Astrocyte of the cerebellum (primary cell): ENCODE data around the gene TEX261.
A peak's percentile ranks its signal among the peaks of the same experiment; 100 is the strongest.

Experiments used
- DNase-seq: peaks from one replicate; pipeline ENCODE4 v3.0.0-alpha.2; 2011; ENCODE audit warnings: low read depth
- H3K4me3 ChIP-seq: 2 replicates; pipeline ENCODE4 v1.5.1; 2011; ENCODE audit warnings: mild to moderate bottlenecking, low read depth, low read length, moderate library complexity
- in situ Hi-C: cut with HindIII; loops from 2 replicates; pipeline ENCODE4 v1.10.0; 2017; ENCODE audit warnings: low sequenced_read_pairs
- TF ChIP-seq, protein P1 (sequence below): IDR thresholded peaks from 2 replicates; pipeline ENCODE4 v1.5.1; 2012; ENCODE audit warnings: low read length, low read depth, moderate library complexity, mild to moderate bottlenecking; ENCODE audit errors: missing control alignments

TEX261 gene

DNA sequence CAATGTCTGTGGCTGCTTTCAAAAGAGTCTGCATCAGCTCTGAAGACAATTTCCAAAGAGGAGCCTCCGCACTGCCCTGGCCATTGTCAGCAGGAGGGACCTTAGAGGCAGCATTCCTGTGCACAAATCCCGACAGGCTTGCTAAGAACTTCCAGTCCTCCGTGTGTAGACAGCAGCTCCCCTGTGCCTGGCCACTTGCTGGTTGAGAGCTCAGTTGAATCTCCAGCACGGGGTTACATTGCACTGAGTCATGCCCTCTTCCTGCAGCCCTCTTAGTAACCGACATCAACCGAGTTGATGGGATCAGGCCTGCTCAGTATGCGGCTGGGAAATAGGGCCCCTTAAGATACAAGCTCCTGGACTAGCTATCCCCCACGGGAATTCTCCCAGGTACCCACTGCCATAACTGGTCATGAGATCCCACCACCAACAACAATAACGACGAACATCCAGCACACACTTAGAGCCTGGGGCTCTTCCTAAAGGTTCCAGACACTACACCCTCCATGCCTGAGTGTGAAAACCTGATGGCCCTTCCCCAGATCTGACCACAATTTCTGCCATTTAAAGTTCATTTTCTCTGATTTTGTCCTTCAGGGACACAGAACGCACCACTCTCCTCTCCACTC is 47.0 kb downstream of the TEX261 start:
- H3K4me3 ChIP-seq: no peak overlapping the region
- TF ChIP-seq, protein P1, sequence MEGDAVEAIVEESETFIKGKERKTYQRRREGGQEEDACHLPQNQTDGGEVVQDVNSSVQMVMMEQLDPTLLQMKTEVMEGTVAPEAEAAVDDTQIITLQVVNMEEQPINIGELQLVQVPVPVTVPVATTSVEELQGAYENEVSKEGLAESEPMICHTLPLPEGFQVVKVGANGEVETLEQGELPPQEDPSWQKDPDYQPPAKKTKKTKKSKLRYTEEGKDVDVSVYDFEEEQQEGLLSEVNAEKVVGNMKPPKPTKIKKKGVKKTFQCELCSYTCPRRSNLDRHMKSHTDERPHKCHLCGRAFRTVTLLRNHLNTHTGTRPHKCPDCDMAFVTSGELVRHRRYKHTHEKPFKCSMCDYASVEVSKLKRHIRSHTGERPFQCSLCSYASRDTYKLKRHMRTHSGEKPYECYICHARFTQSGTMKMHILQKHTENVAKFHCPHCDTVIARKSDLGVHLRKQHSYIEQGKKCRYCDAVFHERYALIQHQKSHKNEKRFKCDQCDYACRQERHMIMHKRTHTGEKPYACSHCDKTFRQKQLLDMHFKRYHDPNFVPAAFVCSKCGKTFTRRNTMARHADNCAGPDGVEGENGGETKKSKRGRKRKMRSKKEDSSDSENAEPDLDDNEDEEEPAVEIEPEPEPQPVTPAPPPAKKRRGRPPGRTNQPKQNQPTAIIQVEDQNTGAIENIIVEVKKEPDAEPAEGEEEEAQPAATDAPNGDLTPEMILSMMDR: no peak
- no peak for DNase-seq
- in situ Hi-C loops: no loop called here

DNA sequence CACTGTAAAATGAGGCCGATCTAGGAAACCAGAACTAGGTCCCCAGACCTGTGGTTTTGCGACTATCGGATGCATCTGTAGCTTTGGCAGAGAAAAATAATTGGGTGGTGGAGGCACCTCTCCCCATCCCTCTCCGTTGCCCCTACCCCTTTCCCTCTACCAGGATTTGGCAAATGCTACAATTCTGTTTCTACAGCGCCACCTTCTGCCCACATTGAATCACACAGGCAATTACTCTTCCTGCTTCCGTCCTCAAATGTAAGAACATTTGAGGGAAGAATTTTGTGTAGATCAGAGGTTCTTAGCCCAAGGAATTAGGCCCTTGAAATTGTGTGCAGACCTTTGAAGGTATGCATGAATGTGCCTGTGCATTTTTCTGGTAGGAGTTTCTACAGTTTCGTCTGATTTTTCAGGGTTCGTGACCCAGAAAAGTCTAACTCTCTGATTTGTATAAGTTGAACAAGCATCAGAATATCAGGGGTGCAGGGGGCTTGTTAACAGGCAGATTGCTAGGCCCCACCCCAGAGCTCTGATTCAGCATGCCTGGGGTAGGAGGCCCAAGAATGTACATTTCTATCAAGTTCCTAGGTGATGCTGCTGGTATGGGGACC is 47.7 kb downstream of the TEX261 start:
- TF ChIP-seq, protein P1: peak; percentile 82
- no peak overlapping the region for H3K4me3 ChIP-seq
- DNase-seq: peak; percentile 44
- in situ Hi-C loops: no loop called here

DNA sequence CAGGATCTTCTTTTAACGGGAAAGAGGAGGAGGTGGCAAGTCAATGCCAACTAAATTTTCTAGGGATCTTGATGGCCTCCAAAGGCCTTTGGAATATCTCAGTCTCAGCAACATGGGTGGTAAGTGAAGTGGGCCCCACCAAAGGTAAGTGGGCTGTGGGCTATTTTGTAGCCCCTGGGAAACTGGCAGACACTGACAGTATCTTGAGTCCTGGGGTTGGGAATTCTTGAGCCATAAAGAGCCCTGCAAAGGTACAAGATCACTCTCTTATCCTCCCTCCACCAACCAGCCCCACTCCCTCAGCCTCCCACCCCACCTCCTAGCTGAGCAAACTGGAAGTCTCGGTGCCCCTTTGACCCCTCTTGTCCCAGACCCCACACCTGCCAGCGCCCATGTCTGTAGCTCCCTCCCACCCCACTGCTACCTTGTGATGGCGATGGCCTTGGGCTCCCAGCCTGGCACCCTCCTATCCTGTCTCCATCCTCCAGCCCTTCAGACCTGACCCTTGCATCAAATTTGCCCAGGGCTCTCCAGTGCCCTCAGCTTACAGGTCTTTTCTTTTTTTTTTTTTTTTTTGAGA is 50.5 kb downstream of the TEX261 start:
- no peak for DNase-seq
- in situ Hi-C loops: no loop called here
- TF ChIP-seq, protein P1: no peak
- H3K4me3 ChIP-seq: no peak overlapping the region

DNA sequence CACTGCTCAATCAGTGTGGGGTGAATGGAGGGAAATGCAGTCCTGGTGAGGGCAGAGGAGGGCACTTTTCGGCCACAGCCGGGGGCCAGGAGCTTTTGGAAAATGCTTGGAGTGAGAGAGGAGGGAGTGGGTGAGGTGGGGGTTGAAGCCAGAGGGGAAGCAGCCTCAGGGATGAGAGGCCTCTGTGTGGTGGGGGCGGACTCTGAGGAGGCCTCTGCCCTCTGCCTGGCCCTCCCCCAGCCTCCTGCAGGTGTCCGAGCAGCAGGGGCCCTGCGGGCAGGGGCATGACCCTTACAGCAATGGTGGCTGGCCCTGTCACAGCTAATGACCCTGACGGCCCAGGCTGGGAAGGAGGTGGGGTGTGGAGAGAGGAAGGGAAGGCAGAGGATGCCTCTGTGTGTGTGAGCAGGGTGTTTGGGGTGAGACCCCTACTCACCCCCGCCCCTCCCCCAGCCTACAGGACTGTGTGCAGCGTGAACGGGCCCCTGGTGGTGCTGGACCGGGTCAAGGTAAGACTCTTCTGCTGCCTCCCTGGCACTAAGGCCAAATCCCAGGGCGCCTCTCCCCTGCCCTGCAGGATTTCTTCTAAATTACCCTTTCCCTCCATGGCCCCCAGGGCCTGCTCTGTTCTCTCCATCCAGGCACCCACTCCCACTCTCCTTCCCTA is 51.3 kb downstream of the TEX261 start:
- DNase-seq: no peak
- in situ Hi-C loops: no loop called here
- no peak overlapping the region for H3K4me3 ChIP-seq
- TF ChIP-seq, protein P1: no peak

DNA sequence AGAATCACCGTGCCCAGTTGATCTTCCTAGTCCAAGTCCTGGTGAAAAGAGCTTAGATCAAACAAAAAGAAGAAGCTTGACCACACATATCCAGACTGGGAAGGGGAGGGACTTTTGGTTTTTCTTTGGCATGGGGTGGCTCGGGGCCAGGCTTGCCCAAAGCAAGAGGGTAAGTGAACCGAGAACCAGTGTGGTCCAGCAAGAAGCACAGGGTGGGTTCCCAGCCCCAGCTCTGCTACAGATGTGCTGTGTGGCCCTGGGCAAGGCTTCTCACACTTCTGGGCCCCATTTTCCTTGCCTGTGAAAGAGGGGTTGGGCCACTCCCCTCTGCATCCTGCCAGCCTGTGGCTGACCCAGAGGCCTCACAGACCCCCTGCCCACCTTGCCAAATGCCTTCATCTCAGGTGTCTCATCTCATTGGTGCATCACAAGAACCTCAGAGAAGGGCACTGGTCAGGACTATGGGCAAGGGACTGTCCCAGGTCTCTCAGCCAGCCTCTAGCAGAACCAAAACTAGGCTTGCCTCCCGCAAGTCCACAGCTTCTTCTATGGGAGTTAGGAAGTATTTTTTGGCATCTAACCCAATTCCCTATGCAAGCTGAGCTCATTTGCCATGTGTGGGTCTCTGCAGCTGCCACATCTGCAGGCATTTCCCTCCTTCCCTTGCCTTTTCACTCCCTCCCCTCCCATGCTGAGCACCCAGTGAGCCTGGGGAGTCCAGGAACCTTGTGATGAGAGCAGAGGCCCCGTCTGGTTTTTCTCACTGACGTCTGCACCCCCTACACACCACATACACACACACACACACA is 52.1 kb downstream of the TEX261 start:
- TF ChIP-seq, protein P1: no peak
- no peak overlapping the region for H3K4me3 ChIP-seq
- no peak for DNase-seq
- in situ Hi-C loops: no loop called here

DNA sequence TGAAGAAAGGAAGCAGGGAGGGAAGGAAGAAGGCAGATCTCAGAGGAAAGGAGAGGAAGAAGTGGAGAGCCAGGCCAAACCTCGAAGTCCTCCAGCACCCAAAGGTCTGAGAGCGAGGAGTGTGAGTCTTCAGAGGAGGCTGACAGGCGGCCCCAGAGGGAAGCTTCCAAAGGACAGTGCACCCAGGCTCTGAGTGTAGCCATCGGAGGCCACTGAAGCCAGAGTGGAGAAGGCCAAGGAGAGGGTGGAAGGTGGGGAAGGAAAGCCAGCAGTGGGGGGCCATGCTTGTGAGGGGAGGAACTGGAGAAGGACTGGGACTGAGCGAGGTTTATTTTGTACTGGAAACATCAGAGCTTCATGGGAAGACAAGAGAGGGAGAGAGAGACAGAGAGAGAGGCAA is 53.0 kb downstream of the TEX261 start:
- TF ChIP-seq, protein P1: no peak
- in situ Hi-C loops: no loop called here
- DNase-seq: no peak

More for the DNA sequence above, 53.0 kb downstream of the TEX261 start:
- no peak overlapping the region for H3K4me3 ChIP-seq
